SK-N-SH (cell line): ENCODE data around the gene ZBTB47. TPM values are rescaled to one million over a fixed set of nuclear protein-coding genes. Genes with fewer than 3 reads are reported as not detected.
A peak's percentile ranks its signal among the peaks of the same experiment; 100 is the strongest.

Experiments used
- CTCF ChIA-PET: fragments of 300-600, 350-600 bp; formaldehyde crosslinking; extraction: SDS; loops from one replicate; lab custom pipeline; 2021; lab: Yijun Ruan, JAX
- POLR2A ChIA-PET: fragments of 350-600 bp; sonication (Branson Sonifier 250); formaldehyde crosslinking; extraction: SDS; loops from one replicate; lab custom pipeline; 2020; ENCODE audit warnings: antibody characterized with exemption, inconsistent platforms; lab: Yijun Ruan, JAX
- DNase-seq: peaks from one replicate; pipeline ENCODE4 v3.0.0; 2012
- H2AFZ ChIP-seq: fragments of 200-600 bp; sonication (generic); 2 replicates; pipeline ENCODE4 v1.8.1; 2016; ENCODE audit warnings: antibody characterized with exemption, mild to moderate bottlenecking, low read depth
- H3F3A ChIP-seq: fragments of 200-600 bp; sonication (generic); replicated peaks from 2 replicates; pipeline ENCODE3; 2016; ENCODE audit warnings: antibody characterized with exemption, mild to moderate bottlenecking; ENCODE audit not compliant: insufficient read depth
- H3K27ac ChIP-seq, 2 experiments: fragments of 200-500 bp in 1 of 2; fragments of 200-600 bp in 1 of 2; sonication (Bioruptor generic) in 1 of 2; sonication (generic), shearing (Covaris generic) in 1 of 2; 2 replicates each; pipeline versions ENCODE4 v1.5.1 to v1.6.1; 2014 to 2016; ENCODE audit warnings: low read depth in 2 of 2, inconsistent platforms in 1 of 2, low read length in 1 of 2, mild to moderate bottlenecking in 1 of 2, mixed read lengths in 1 of 2
- H3K27me3 ChIP-seq: fragments of 200-600 bp; sonication (generic), shearing (Covaris generic); 2 replicates; pipeline ENCODE4 v1.6.1; 2016; ENCODE audit warnings: mixed run types; ENCODE audit not compliant: insufficient read depth
- H3K36me3 ChIP-seq, 2 experiments: fragments of 200-500 bp in 1 of 2; fragments of 200-600 bp in 1 of 2; sonication (Bioruptor generic) in 1 of 2; sonication (generic) in 1 of 2; replicated peaks in 1 of 2; 2 replicates each; pipeline versions ENCODE3 to v1.5.1; 2014 to 2016; ENCODE audit warnings: low read length in 1 of 2, mild to moderate bottlenecking in 1 of 2; ENCODE audit not compliant: insufficient read depth in 2 of 2, control insufficient read depth in 1 of 2
- H3K4me1 ChIP-seq, 2 experiments: fragments of 200-500 bp in 1 of 2; fragments of 200-600 bp in 1 of 2; sonication (Bioruptor generic) in 1 of 2; sonication (generic), shearing (Covaris generic) in 1 of 2; 2 replicates each; pipeline versions ENCODE4 v1.5.1 to v1.6.1; 2014 to 2016; ENCODE audit warnings: low read depth in 1 of 2, low read length in 1 of 2, mixed run types in 1 of 2; ENCODE audit not compliant: insufficient read depth in 2 of 2, control insufficient read depth in 1 of 2
- H3K4me2 ChIP-seq: fragments of 200-600 bp; sonication (generic), shearing (Covaris generic); 2 replicates; pipeline ENCODE4 v1.6.1; 2017; ENCODE audit warnings: mixed run types
- H3K4me3 ChIP-seq, 2 experiments: fragments of 200-500 bp in 1 of 2; fragments of 200-600 bp in 1 of 2; sonication (Bioruptor generic) in 1 of 2; sonication (generic), shearing (Covaris generic) in 1 of 2; 2 replicates each; pipeline versions ENCODE4 v1.5.1 to v1.8.1; 2014 to 2016; ENCODE audit warnings: low read depth in 2 of 2, inconsistent platforms in 1 of 2, low read length in 1 of 2, mild to moderate bottlenecking in 1 of 2, mixed read lengths in 1 of 2, moderate library complexity in 1 of 2
- H3K79me2 ChIP-seq: fragments of 200-600 bp; sonication (generic); 2 replicates; pipeline ENCODE4 v1.8.1; 2017; ENCODE audit warnings: mild to moderate bottlenecking; ENCODE audit not compliant: insufficient read depth
- H3K9ac ChIP-seq: fragments of 200-600 bp; sonication (generic); 2 replicates; pipeline ENCODE4 v1.6.1; 2017; ENCODE audit warnings: mixed run types
- H3K9me2 ChIP-seq: fragments of 200-600 bp; sonication (generic); 2 replicates; pipeline ENCODE4 v1.6.1; 2017; ENCODE audit warnings: mixed run types
- H3K9me3 ChIP-seq: fragments of 200-600 bp; sonication (generic); 2 replicates; pipeline ENCODE4 v1.6.1; 2017; ENCODE audit warnings: mixed run types, mild to moderate bottlenecking, moderate library complexity
- H4K20me1 ChIP-seq: fragments of 200-600 bp; sonication (generic); 2 replicates; pipeline ENCODE4 v1.6.1; 2017; ENCODE audit warnings: mild to moderate bottlenecking, mixed run types; ENCODE audit not compliant: insufficient read depth
- ELF1 ChIP-seq: IDR thresholded peaks from 2 replicates; pipeline ENCODE4 v1.4.0; 2012
- FOXJ3 ChIP-seq: sonication (generic); formaldehyde crosslinking; IDR thresholded peaks from 2 replicates; pipeline ENCODE4 v1.5.1; 2020; ENCODE audit warnings: mild to moderate bottlenecking, missing genetic modification reagents
- MXI1 ChIP-seq: IDR thresholded peaks from 2 replicates; pipeline ENCODE4 v1.6.1; 2012; ENCODE audit warnings: mild to moderate bottlenecking, low read depth, low read length, improper control_type of control experiment
- NFIC ChIP-seq: IDR thresholded peaks from 2 replicates; pipeline ENCODE4 v1.4.0; 2012; ENCODE audit warnings: borderline replicate concordance
- NRF1 ChIP-seq: IDR thresholded peaks from 2 replicates; pipeline ENCODE4 v1.6.1; 2012; ENCODE audit warnings: low read depth, mild to moderate bottlenecking, low read length
- RAD21 ChIP-seq: IDR thresholded peaks from 2 replicates; pipeline ENCODE4 v1.6.1; 2012; ENCODE audit warnings: mild to moderate bottlenecking, low read length
- RXRA ChIP-seq: IDR thresholded peaks from 2 replicates; pipeline ENCODE4 v1.4.0; 2012; ENCODE audit warnings: low read depth, mild to moderate bottlenecking, borderline replicate concordance
- SMC3 ChIP-seq: IDR thresholded peaks from 2 replicates; pipeline ENCODE4 v1.6.1; 2012; ENCODE audit warnings: low read depth, low read length, improper control_type of control experiment
- WGBS: methylation state at CpG from one replicate; pipeline ENCODE4 v1.1.6; 2017; ENCODE audit warnings: low lambda C conversion rate; 5-methylcytosine and 5-hydroxymethylcytosine counted together
- polyA plus RNA-seq, 3 experiments: library from polyadenylated mRNA; depleted of rRNA; stranded (reverse); fragments of >200 nt; gene quantifications; 2 replicates each; pipeline ENCODE4 v1.2.3, GENCODE V29; 2012
- TF ChIP-seq, protein P1 (sequence below): IDR thresholded peaks from 2 replicates; pipeline ENCODE4 v1.6.1; 2012; ENCODE audit warnings: mild to moderate bottlenecking, low read depth, low read length, moderate library complexity
- TF ChIP-seq, protein P2 (sequence below): IDR thresholded peaks from 2 replicates; pipeline ENCODE4; 2012
- TF ChIP-seq, protein P3 (sequence below): fragments of 200-600 bp; sonication (generic); IDR thresholded peaks from 2 replicates; pipeline ENCODE4 v1.6.1; 2017; ENCODE audit warnings: antibody characterized with exemption, mild to moderate bottlenecking, moderate library complexity
- TF ChIP-seq, protein P4 (sequence below): IDR thresholded peaks from 2 replicates; pipeline ENCODE4 v1.4.0; 2012; ENCODE audit warnings: low read depth, borderline replicate concordance

ZBTB47 gene
- polyA plus RNA-seq, 1 of the 3 experiments (the other 2 are of a cell fraction): 9.9 TPM

DNA sequence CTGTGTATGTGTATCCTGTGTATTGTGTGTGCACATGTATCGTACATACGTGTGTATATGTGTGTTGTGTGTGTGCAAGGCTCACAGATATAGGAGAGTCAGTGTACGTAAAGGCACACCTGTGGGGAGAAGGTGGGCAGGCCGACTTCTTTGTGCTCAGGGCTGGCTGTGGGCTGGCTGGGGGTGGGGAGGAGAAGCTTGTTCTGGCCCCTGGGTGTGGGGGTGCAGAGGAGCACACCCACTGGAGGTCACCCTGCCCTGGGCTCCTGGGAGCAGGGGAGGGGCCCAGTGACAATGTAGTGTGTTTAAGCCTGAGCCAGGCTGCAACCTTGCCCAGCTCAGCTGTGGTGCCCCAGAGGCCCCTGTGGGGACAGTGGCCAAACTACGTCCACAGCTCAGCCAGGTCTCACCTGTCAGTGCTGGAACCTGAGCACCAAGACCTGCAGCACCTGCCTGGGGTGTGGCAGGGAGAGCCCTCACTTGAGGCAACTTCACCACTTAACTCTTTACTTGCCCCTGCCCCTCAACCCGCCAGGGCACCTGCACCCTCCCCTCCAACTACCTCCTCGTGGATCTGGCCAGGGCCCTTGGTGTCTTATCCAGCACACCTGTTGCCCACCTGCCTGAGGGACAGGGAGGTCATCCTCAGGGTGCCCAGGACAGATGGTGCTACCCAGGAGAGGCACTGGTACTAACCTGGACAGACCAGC lies 51.7 kb downstream of the ZBTB47 start:
- Histone ChIP-seq H3K4me2 (no peak overlapping the region), H2AFZ (no peak overlapping the region), H3K27ac (no peak overlapping the region), H4K20me1 (no peaks in the 10 kb centered on the region), H3K4me1 (no peaks in the 10 kb centered on the region; a peak in 1 of 4 replicates), H3K9ac (no peak overlapping the region), H3K27me3 (0 out of 2 replicates have a peak, but pooled peaks cover 4% of the 10 kb centered on the region), H3K9me3 (no peaks in the 10 kb centered on the region), H3K4me3 (no peak overlapping the region), H3F3A (no peaks in the 10 kb centered on the region), H3K36me3 (no peaks in the 10 kb centered on the region), H3K79me2 (no peaks in the 10 kb centered on the region), H3K9me2 (no peaks in the 10 kb centered on the region)
- POLR2A ChIA-PET: no interaction called here
- TF ChIP-seq SMC3 (no peak), NFIC (no peak), FOXJ3 (CRISPR knock-in tag) (no peak), NRF1 (no peak), RXRA (no peak)
- TF ChIP-seq, protein P1, sequence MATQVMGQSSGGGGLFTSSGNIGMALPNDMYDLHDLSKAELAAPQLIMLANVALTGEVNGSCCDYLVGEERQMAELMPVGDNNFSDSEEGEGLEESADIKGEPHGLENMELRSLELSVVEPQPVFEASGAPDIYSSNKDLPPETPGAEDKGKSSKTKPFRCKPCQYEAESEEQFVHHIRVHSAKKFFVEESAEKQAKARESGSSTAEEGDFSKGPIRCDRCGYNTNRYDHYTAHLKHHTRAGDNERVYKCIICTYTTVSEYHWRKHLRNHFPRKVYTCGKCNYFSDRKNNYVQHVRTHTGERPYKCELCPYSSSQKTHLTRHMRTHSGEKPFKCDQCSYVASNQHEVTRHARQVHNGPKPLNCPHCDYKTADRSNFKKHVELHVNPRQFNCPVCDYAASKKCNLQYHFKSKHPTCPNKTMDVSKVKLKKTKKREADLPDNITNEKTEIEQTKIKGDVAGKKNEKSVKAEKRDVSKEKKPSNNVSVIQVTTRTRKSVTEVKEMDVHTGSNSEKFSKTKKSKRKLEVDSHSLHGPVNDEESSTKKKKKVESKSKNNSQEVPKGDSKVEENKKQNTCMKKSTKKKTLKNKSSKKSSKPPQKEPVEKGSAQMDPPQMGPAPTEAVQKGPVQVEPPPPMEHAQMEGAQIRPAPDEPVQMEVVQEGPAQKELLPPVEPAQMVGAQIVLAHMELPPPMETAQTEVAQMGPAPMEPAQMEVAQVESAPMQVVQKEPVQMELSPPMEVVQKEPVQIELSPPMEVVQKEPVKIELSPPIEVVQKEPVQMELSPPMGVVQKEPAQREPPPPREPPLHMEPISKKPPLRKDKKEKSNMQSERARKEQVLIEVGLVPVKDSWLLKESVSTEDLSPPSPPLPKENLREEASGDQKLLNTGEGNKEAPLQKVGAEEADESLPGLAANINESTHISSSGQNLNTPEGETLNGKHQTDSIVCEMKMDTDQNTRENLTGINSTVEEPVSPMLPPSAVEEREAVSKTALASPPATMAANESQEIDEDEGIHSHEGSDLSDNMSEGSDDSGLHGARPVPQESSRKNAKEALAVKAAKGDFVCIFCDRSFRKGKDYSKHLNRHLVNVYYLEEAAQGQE: no peak
- TF ChIP-seq, protein P2, sequence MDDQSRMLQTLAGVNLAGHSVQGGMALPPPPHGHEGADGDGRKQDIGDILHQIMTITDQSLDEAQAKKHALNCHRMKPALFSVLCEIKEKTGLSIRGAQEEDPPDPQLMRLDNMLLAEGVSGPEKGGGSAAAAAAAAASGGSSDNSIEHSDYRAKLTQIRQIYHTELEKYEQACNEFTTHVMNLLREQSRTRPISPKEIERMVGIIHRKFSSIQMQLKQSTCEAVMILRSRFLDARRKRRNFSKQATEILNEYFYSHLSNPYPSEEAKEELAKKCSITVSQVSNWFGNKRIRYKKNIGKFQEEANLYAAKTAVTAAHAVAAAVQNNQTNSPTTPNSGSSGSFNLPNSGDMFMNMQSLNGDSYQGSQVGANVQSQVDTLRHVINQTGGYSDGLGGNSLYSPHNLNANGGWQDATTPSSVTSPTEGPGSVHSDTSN: no peak
- TF ChIP-seq, protein P3, sequence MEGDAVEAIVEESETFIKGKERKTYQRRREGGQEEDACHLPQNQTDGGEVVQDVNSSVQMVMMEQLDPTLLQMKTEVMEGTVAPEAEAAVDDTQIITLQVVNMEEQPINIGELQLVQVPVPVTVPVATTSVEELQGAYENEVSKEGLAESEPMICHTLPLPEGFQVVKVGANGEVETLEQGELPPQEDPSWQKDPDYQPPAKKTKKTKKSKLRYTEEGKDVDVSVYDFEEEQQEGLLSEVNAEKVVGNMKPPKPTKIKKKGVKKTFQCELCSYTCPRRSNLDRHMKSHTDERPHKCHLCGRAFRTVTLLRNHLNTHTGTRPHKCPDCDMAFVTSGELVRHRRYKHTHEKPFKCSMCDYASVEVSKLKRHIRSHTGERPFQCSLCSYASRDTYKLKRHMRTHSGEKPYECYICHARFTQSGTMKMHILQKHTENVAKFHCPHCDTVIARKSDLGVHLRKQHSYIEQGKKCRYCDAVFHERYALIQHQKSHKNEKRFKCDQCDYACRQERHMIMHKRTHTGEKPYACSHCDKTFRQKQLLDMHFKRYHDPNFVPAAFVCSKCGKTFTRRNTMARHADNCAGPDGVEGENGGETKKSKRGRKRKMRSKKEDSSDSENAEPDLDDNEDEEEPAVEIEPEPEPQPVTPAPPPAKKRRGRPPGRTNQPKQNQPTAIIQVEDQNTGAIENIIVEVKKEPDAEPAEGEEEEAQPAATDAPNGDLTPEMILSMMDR: no peak
- DNase-seq: peak; percentile 19
- WGBS: 37% methylated on average over 6 of the region's 7 CpGs
- CTCF ChIA-PET: no interaction called here

DNA sequence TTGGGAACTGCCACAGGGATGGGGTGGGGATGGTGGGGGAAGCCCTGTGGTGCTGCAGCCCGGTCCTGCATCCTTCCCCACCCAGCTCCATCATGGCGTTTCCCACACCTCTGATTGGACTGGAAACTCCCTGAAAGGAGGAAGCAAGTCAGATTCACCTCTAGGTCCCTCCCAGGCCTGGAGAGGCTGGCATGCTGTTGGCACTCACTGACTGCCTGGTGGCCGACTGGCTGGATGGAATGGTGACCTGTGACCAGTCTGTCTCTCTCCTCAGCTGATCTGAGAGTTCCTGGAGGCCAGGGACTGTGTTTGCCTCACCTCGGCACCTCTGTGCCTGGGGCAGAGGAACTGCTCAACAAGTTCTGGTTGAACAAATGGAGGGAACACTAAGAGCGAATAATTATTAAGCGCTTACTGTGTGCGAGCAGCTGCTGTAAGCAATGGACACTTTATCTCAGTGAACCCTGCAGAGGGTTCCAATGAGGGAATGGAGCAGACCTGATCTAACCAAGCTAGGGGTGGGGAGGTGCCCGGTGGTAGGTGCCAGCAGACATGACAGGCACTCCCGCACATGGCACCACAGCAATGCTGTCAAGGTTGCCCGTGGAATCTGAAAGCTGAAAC lies 52.6 kb downstream of the ZBTB47 start:
- CTCF ChIA-PET: interaction anchor here (1.0 kb wide), 1 partner anchor 38 kb away, joined by 3 read pairs; no protein-coding TSS in a partner anchor
- no peaks in the 10 kb centered on the region for H3K9me3 ChIP-seq
- TF ChIP-seq, protein P4, sequence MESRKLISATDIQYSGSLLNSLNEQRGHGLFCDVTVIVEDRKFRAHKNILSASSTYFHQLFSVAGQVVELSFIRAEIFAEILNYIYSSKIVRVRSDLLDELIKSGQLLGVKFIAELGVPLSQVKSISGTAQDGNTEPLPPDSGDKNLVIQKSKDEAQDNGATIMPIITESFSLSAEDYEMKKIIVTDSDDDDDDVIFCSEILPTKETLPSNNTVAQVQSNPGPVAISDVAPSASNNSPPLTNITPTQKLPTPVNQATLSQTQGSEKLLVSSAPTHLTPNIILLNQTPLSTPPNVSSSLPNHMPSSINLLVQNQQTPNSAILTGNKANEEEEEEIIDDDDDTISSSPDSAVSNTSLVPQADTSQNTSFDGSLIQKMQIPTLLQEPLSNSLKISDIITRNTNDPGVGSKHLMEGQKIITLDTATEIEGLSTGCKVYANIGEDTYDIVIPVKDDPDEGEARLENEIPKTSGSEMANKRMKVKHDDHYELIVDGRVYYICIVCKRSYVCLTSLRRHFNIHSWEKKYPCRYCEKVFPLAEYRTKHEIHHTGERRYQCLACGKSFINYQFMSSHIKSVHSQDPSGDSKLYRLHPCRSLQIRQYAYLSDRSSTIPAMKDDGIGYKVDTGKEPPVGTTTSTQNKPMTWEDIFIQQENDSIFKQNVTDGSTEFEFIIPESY: no peak
- no peak for TF ChIP-seq RAD21
- no peak for TF ChIP-seq RXRA
- TF ChIP-seq MXI1: no peak
- no peak for TF ChIP-seq ELF1
- TF ChIP-seq, all 33 proteins: peak for 0
- no peak overlapping the region for H3K9ac ChIP-seq
- H3K36me3 ChIP-seq: no peaks in the 10 kb centered on the region
- H3K4me2 ChIP-seq: no peak overlapping the region
- H4K20me1 ChIP-seq: no peaks in the 10 kb centered on the region
- WGBS: 61% methylated on average over 9 of the region's 10 CpGs
- H3F3A ChIP-seq: no peaks in the 10 kb centered on the region
- no peak overlapping the region for H3K4me3 ChIP-seq
- H3K27me3 ChIP-seq: 0 out of 2 replicates have a peak, but pooled peaks cover 4% of the 10 kb centered on the region
- H3K9me2 ChIP-seq: no peaks in the 10 kb centered on the region
- DNase-seq: no peak
- no peak overlapping the region for H3K27ac ChIP-seq
- POLR2A ChIA-PET: no interaction called here
- no peak overlapping the region for H2AFZ ChIP-seq
- H3K79me2 ChIP-seq: no peaks in the 10 kb centered on the region
- no peaks in the 10 kb centered on the region; a peak in 1 of 4 replicates for H3K4me1 ChIP-seq
